ENCODE data around the gene ADH1C.

GRCh38 chr4:99356992-99357391, 4.4 kb upstream of the ADH1C start:
- no peak for TF ChIP-seq EZH2 (IDR thresholded peaks at IDR 0.05; ENCODE audit: low read length, unreplicated experiment)
- TF ChIP-seq CTCF (conservative IDR thresholded peaks at IDR 0.05; ENCODE audit: low read depth, low read length): no peak

Data from PC-3 (cell line).